ENCODE results near the gene GPR25.

GPR25 gene

GRCh38 chr1:200900877-200901276, 28.1 kb downstream of the GPR25 start:
- H3K27ac Mint-ChIP-seq (ENCODE audit: low read depth) = peak overlapping the region; percentile 57
- H3K36me3 Mint-ChIP-seq (ENCODE audit: insufficient read depth) = peaks cover 3% of the 10 kb centered on the region
- peaks cover 12% of the 10 kb centered on the region for H3K4me1 Mint-ChIP-seq
- DNase-seq (ENCODE audit: low spot score in 2 of 2) (no peak), ATAC-seq (replicated peaks; ENCODE audit: extremely low read depth, poor library complexity, severe bottlenecking) (no peak)
- H3K9me3 Mint-ChIP-seq = no peaks in the 10 kb centered on the region
- H3K27me3 Mint-ChIP-seq = peaks cover 26% of the 10 kb centered on the region
- no peak overlapping the region for H3K4me3 Mint-ChIP-seq

DNA sequence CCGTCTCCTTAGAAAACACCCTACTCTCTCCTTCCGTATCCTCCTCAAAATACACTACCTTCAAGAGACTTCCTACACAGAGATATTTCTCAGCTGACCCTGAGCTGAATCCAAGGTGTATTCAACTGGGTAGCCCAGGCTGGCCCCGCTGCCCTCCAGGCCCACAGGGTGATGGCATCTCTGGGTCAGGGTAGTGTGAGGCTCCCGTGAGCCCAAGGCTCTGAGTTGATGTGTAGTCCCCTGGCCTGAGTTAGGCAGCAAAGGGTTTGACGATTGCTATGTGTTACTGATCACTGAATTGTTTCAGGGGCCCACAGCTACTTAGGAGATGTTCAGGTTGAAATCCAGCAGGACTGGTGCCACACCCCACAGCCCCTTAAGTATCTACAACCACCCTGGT, 28.6 kb downstream of the GPR25 start:
- Mint-ChIP-seq H3K4me1 (peaks cover 12% of the 10 kb centered on the region), H3K4me3 (no peak overlapping the region), H3K9me3 (no peaks in the 10 kb centered on the region), H3K27me3 (peaks cover 26% of the 10 kb centered on the region), H3K27ac (ENCODE audit: low read depth) (no peak overlapping the region), H3K36me3 (ENCODE audit: insufficient read depth) (peaks cover 3% of the 10 kb centered on the region)
- DNase-seq (ENCODE audit: low spot score in 2 of 2) = no peak
- ATAC-seq (replicated peaks; ENCODE audit: extremely low read depth, poor library complexity, severe bottlenecking) = no peak

DNA sequence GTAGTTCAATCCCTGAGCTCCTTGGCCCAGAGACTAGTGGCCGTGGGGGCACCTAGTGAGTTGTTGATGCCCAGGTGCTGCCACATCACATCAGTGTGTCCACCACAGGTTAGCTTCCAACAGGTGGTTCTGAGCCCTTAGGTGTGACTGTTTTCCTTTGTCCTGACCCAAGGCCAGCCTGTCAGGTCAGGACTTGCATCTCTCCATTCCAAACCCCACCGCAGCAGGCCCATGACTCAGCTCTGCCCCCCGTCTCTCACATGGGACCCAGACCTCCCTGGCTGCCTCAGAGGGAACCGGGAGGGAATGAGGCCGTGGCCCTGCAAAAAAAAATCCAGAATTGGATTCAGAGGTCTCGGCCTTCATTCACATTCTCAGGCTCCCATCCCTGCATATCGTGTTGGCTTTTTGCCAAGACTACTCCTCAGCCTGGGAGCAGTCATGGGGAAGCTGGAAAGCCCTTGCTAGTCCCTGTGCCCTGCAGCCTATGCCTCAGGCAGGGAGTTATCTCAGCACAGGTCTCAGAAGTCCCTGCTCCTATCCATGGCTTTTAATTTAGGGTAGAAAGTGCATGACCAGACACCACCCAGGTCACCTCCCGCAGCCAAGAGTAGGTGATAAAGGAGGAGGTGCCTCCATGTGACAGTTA, 29.1 kb downstream of the GPR25 start:
- H3K36me3 Mint-ChIP-seq (ENCODE audit: insufficient read depth) = peaks cover 3% of the 10 kb centered on the region
- H3K27me3 Mint-ChIP-seq = peaks cover 26% of the 10 kb centered on the region
- H3K27ac Mint-ChIP-seq (ENCODE audit: low read depth) = no peak overlapping the region
- ATAC-seq (replicated peaks; ENCODE audit: extremely low read depth, poor library complexity, severe bottlenecking) = no peak
- no peak overlapping the region for H3K4me3 Mint-ChIP-seq
- DNase-seq (ENCODE audit: low spot score in 2 of 2) = no peak
- H3K9me3 Mint-ChIP-seq = no peaks in the 10 kb centered on the region
- peaks cover 12% of the 10 kb centered on the region for H3K4me1 Mint-ChIP-seq

DNA sequence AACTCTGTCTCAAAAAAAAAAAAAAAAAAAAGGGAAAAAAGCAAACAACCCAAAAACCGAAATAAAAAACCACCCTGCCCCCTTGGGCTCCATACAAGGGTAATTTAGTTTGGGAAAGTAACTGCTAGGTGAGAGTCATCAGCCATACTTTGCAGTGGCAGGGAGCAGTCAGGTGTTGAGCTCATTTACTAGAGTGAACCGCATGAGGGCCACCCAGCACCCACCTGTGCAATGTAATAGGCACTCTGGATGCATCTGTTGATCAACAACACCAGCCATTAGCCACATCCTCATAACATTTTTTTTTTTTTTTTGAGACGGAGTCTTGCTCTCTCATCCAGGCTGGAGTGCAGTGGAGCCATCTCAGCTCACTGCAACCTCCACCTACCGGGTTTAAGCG, 31.0 kb downstream of the GPR25 start:
- Mint-ChIP-seq H3K4me3 (no peak overlapping the region), H3K4me1 (peaks cover 12% of the 10 kb centered on the region), H3K27me3 (peaks cover 29% of the 10 kb centered on the region), H3K9me3 (no peaks in the 10 kb centered on the region), H3K36me3 (ENCODE audit: insufficient read depth) (peaks cover 1% of the 10 kb centered on the region), H3K27ac (ENCODE audit: low read depth) (no peak overlapping the region)
- DNase-seq (ENCODE audit: low spot score in 2 of 2) (no peak), ATAC-seq (replicated peaks; ENCODE audit: extremely low read depth, poor library complexity, severe bottlenecking) (no peak)

DNA sequence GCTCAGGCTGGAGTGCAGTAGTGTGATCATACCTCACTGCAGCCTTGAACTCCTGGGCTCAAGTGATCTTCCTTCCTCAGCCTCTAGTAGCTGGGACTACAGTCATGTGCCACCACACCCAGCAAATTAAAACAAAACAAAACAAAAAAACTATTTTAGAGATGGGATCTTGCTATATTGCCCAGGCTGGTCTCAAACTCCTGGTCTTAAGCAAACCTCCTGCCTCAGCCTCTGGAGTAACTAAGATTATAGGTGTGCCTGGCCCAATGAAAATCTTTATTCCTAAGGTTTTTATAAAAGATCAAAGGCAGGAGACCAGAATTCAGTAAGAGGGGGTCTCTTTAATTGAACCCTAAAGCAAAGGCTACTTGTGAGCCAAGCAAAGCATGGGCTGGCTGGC, 32.0 kb downstream of the GPR25 start:
- ATAC-seq (replicated peaks; ENCODE audit: extremely low read depth, poor library complexity, severe bottlenecking) (no peak), DNase-seq (ENCODE audit: low spot score in 2 of 2) (no peak)
- Mint-ChIP-seq H3K4me3 (no peak overlapping the region), H3K4me1 (peaks cover 12% of the 10 kb centered on the region), H3K27me3 (peaks cover 30% of the 10 kb centered on the region), H3K9me3 (no peaks in the 10 kb centered on the region), H3K36me3 (ENCODE audit: insufficient read depth) (peaks cover 1% of the 10 kb centered on the region), H3K27ac (ENCODE audit: low read depth) (no peak overlapping the region)

DNA sequence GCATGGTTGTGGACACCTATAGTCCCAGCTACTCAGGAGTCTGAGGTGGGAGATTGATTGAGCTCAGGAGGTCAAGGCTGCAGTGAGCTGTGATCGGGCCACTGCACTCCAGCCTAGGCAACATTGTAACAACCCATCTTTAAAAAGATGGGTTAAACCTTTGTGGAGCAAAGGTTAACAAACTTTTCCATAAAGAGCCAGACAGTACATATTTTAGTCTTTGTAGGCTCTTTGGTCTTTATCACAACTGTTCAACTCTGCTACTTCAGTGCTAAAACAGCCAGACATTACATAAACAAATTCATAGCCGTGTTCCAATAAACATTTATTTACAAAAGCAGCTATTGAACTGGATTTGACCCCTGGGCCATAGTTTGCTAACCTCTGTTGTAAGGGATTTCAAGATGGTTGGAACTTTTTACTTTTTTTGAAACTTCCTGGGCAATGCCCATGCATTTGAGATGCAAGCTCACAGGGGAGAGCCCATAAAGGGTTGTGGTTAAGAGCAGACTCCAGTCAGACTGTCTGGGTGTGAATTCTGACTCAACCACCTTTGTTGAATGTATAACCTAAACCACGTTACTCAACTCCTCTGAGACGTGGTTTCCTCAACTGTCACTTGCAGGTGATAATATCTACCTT, 32.8 kb downstream of the GPR25 start:
- Mint-ChIP-seq H3K4me1 (peaks cover 12% of the 10 kb centered on the region), H3K27me3 (peaks cover 30% of the 10 kb centered on the region), H3K9me3 (no peaks in the 10 kb centered on the region), H3K36me3 (ENCODE audit: insufficient read depth) (peaks cover 1% of the 10 kb centered on the region), H3K4me3 (no peak overlapping the region), H3K27ac (ENCODE audit: low read depth) (no peak overlapping the region)
- ATAC-seq (replicated peaks; ENCODE audit: extremely low read depth, poor library complexity, severe bottlenecking) (peak; percentile 99), DNase-seq (ENCODE audit: low spot score in 2 of 2) (peak in 1 of 2 donors; percentile 64)

GRCh38 chr1:200906491-200906890, 33.7 kb downstream of the GPR25 start:
- Mint-ChIP-seq H3K27me3 (peaks cover 22% of the 10 kb centered on the region), H3K27ac (ENCODE audit: low read depth) (no peak overlapping the region)
- ATAC-seq (replicated peaks; ENCODE audit: extremely low read depth, poor library complexity, severe bottlenecking) = no peak

GRCh38 chr1:200907611-200908097, 34.9 kb downstream of the GPR25 start:
- Mint-ChIP-seq H3K4me1 (peaks cover 10% of the 10 kb centered on the region), H3K27me3 (peaks cover 16% of the 10 kb centered on the region), H3K9me3 (no peaks in the 10 kb centered on the region), H3K27ac (ENCODE audit: low read depth) (no peak overlapping the region), H3K36me3 (ENCODE audit: insufficient read depth) (peaks cover 1% of the 10 kb centered on the region), H3K4me3 (no peak overlapping the region)
- ATAC-seq (replicated peaks; ENCODE audit: extremely low read depth, poor library complexity, severe bottlenecking) = no peak
- DNase-seq (ENCODE audit: low spot score in 2 of 2) = no peak

More at GRCh38 chr1:200906491-200906890, 33.7 kb downstream of the GPR25 start:
- no peak overlapping the region for H3K4me3 Mint-ChIP-seq
- no peak for DNase-seq (ENCODE audit: low spot score in 2 of 2)
- peaks cover 1% of the 10 kb centered on the region for H3K36me3 Mint-ChIP-seq (ENCODE audit: insufficient read depth)
- no peaks in the 10 kb centered on the region for H3K9me3 Mint-ChIP-seq
- peaks cover 12% of the 10 kb centered on the region for H3K4me1 Mint-ChIP-seq

DNA sequence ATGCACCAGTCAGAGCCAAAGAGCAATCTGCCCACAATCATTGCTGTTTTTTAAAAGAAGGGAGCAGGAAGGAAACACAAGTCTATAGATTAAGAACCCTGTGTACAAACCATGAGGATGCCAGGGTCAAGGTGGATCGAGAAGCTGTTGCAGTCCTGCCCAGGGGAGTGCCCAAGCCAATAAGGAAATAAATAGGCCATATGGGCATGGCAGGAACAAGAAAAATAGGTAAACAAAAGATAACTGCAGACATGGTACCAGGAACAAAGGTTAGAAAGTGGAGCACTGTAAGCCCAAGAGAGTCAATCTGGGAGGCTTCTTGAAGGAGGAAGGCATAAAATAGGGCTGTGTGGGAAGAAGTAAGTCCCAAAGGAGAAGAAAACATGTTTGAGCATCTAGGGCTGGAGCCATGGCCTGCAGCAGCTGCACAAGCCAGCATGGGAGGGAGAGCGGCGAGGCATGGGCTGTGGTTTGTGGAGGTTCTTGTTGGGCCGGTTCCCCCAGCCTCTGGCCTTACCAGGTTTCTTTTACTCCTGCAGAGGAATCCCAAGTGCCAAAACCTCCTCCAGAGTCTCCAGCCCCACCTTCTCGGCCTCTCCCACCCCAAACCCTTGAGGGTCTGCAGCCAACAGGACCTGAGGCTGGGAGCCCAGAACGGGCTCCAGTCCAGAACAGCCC, 35.5 kb downstream of the GPR25 start:
- H3K9me3 Mint-ChIP-seq = no peaks in the 10 kb centered on the region

GRCh38 chr1:200909071-200909470, 36.3 kb downstream of the GPR25 start:
- peaks cover under 1% of the 10 kb centered on the region for H3K36me3 Mint-ChIP-seq (ENCODE audit: insufficient read depth)
- no peak overlapping the region for H3K4me3 Mint-ChIP-seq
- no peak for ATAC-seq (replicated peaks; ENCODE audit: extremely low read depth, poor library complexity, severe bottlenecking)

More for the DNA sequence above, 35.5 kb downstream of the GPR25 start:
- Mint-ChIP-seq H3K27me3 (peaks cover 16% of the 10 kb centered on the region), H3K27ac (ENCODE audit: low read depth) (no peak overlapping the region), H3K4me1 (peaks cover 7% of the 10 kb centered on the region), H3K4me3 (no peak overlapping the region), H3K36me3 (ENCODE audit: insufficient read depth) (peaks cover 1% of the 10 kb centered on the region)
- DNase-seq (ENCODE audit: low spot score in 2 of 2) (no peak), ATAC-seq (replicated peaks; ENCODE audit: extremely low read depth, poor library complexity, severe bottlenecking) (no peak)

DNA sequence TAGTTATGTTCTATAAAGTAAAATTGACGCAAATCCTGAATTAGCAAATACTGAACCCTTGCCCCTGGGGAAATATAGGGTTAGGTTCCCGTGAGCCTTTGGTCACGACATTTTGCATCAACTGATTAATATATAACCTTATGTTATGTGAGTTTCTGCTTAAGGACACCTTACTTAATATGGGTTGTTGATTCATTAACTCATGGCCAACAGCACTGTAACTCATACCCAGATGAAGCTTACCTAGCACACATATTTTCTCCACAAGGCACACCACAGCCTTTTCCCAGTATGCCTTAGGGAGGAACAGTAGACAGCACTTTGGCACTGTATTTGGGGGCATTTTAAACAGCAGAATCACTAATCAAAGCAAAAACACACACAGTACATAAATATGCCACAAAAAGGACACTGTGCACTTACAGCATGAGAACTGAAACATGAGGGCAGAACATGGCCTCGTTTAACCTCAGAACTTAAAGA, 37.0 kb downstream of the GPR25 start:
- Mint-ChIP-seq H3K36me3 (ENCODE audit: insufficient read depth) (no peaks in the 10 kb centered on the region), H3K27ac (ENCODE audit: low read depth) (no peak overlapping the region), H3K9me3 (no peaks in the 10 kb centered on the region), H3K4me3 (no peak overlapping the region), H3K27me3 (peaks cover 16% of the 10 kb centered on the region), H3K4me1 (peaks cover 7% of the 10 kb centered on the region)
- ATAC-seq (replicated peaks; ENCODE audit: extremely low read depth, poor library complexity, severe bottlenecking) (no peak), DNase-seq (ENCODE audit: low spot score in 2 of 2) (no peak)

More at GRCh38 chr1:200909071-200909470, 36.3 kb downstream of the GPR25 start:
- H3K9me3 Mint-ChIP-seq = no peaks in the 10 kb centered on the region
- no peak overlapping the region for H3K27ac Mint-ChIP-seq (ENCODE audit: low read depth)
- peaks cover 7% of the 10 kb centered on the region for H3K4me1 Mint-ChIP-seq
- H3K27me3 Mint-ChIP-seq = peaks cover 16% of the 10 kb centered on the region
- no peak for DNase-seq (ENCODE audit: low spot score in 2 of 2)

- Mint-ChIP-seq H3K4me1 (no peaks in the 10 kb centered on the region), H3K27ac (ENCODE audit: low read depth) (no peak overlapping the region), H3K9me3 (no peaks in the 10 kb centered on the region), H3K4me3 (no peak overlapping the region), H3K27me3 (peaks cover 16% of the 10 kb centered on the region), H3K36me3 (ENCODE audit: insufficient read depth) (no peaks in the 10 kb centered on the region)
- DNase-seq (ENCODE audit: low spot score in 2 of 2) = no peak
- ATAC-seq (replicated peaks; ENCODE audit: extremely low read depth, poor library complexity, severe bottlenecking) = no peak
Observed at GRCh38 chr1:200911361-200911760, 38.6 kb downstream of the GPR25 start.

Measured in central memory CD8-positive, alpha-beta T cell (primary cell).